ENCODE measurements around the gene CREB5. TPM values are rescaled to one million over a fixed set of nuclear protein-coding genes. Genes with fewer than 3 reads are reported as not detected.

The CREB5 gene
- polyA plus RNA-seq, 1 donor = 12.9 TPM

GRCh38 chr7:28643584-28644340 lies 231.4 kb downstream of the CREB5 start:
- H3K4me3 ChIP-seq (ENCODE audit: low read length) = no peak overlapping the region
- no peak for DNase-seq
- H3K27ac ChIP-seq (ENCODE audit: low read length) = no peak overlapping the region
- H3K36me3 ChIP-seq (ENCODE audit: control insufficient read depth, insufficient read depth, low read length) = no peaks in the 10 kb centered on the region
- peaks cover 2% of the 10 kb centered on the region for H3K27me3 ChIP-seq (ENCODE audit: control insufficient read depth, insufficient read depth, low read length)
- no CpG with 5 or more reads among the region's 3 CpGs for WGBS (ENCODE audit: insufficient coverage, low lambda C conversion rate)
- H3K9me3 ChIP-seq (ENCODE audit: control insufficient read depth, low read depth, low read length) = no peaks in the 10 kb centered on the region
- H3K4me1 ChIP-seq (ENCODE audit: control insufficient read depth, insufficient read depth, low read length) = no peaks in the 10 kb centered on the region

GRCh38 chr7:28645866-28646265 lies 233.5 kb downstream of the CREB5 start:
- peaks cover 5% of the 10 kb centered on the region for H3K27me3 ChIP-seq (ENCODE audit: control insufficient read depth, insufficient read depth, low read length)
- H3K27ac ChIP-seq (ENCODE audit: low read length) = no peak overlapping the region
- 88% methylated on average over 1 of the region's 1 CpG for WGBS (ENCODE audit: insufficient coverage, low lambda C conversion rate)
- no peaks in the 10 kb centered on the region for H3K9me3 ChIP-seq (ENCODE audit: control insufficient read depth, low read depth, low read length)
- H3K4me1 ChIP-seq (ENCODE audit: control insufficient read depth, insufficient read depth, low read length) = no peaks in the 10 kb centered on the region
- no peaks in the 10 kb centered on the region for H3K36me3 ChIP-seq (ENCODE audit: control insufficient read depth, insufficient read depth, low read length)
- DNase-seq = no peak
- no peak overlapping the region for H3K4me3 ChIP-seq (ENCODE audit: low read length)

GRCh38 chr7:28646376-28647075 lies 234.2 kb downstream of the CREB5 start:
- no peak overlapping the region for H3K27ac ChIP-seq (ENCODE audit: low read length)
- peaks cover 3% of the 10 kb centered on the region for H3K27me3 ChIP-seq (ENCODE audit: control insufficient read depth, insufficient read depth, low read length)
- H3K4me3 ChIP-seq (ENCODE audit: low read length) = no peak overlapping the region
- H3K36me3 ChIP-seq (ENCODE audit: control insufficient read depth, insufficient read depth, low read length) = no peaks in the 10 kb centered on the region
- H3K4me1 ChIP-seq (ENCODE audit: control insufficient read depth, insufficient read depth, low read length) = no peaks in the 10 kb centered on the region
- 56% methylated on average over 3 of the region's 3 CpGs for WGBS (ENCODE audit: insufficient coverage, low lambda C conversion rate)
- no peaks in the 10 kb centered on the region for H3K9me3 ChIP-seq (ENCODE audit: control insufficient read depth, low read depth, low read length)
- DNase-seq = no peak

GRCh38 chr7:28647076-28647421 lies 234.7 kb downstream of the CREB5 start:
- Histone ChIP-seq H3K27ac (ENCODE audit: low read length) (no peak overlapping the region), H3K9me3 (ENCODE audit: control insufficient read depth, low read depth, low read length) (no peaks in the 10 kb centered on the region), H3K27me3 (ENCODE audit: control insufficient read depth, insufficient read depth, low read length) (peaks cover 3% of the 10 kb centered on the region), H3K36me3 (ENCODE audit: control insufficient read depth, insufficient read depth, low read length) (no peaks in the 10 kb centered on the region), H3K4me1 (ENCODE audit: control insufficient read depth, insufficient read depth, low read length) (no peaks in the 10 kb centered on the region), H3K4me3 (ENCODE audit: low read length) (no peak overlapping the region)
- DNase-seq = no peak
- WGBS (ENCODE audit: insufficient coverage, low lambda C conversion rate) = no CpG with 5 or more reads among the region's 4 CpGs

- WGBS (ENCODE audit: insufficient coverage, low lambda C conversion rate) = no CpG with 5 or more reads among the region's 1 CpG
- H3K4me1 ChIP-seq (ENCODE audit: control insufficient read depth, insufficient read depth, low read length) = no peaks in the 10 kb centered on the region
- H3K36me3 ChIP-seq (ENCODE audit: control insufficient read depth, insufficient read depth, low read length) = no peaks in the 10 kb centered on the region
- no peak overlapping the region for H3K27ac ChIP-seq (ENCODE audit: low read length)
- H3K27me3 ChIP-seq (ENCODE audit: control insufficient read depth, insufficient read depth, low read length) = peaks cover 5% of the 10 kb centered on the region
- no peak for DNase-seq
- H3K9me3 ChIP-seq (ENCODE audit: control insufficient read depth, low read depth, low read length) = no peaks in the 10 kb centered on the region
- H3K4me3 ChIP-seq (ENCODE audit: low read length) = no peak overlapping the region
These were observed 236.9 kb downstream of the CREB5 start for GRCh38 chr7:28649189-28649588.

- H3K4me3 ChIP-seq (ENCODE audit: low read length) = no peak overlapping the region
- H3K36me3 ChIP-seq (ENCODE audit: control insufficient read depth, insufficient read depth, low read length) = no peaks in the 10 kb centered on the region
- no peak overlapping the region for H3K27ac ChIP-seq (ENCODE audit: low read length)
- WGBS (ENCODE audit: insufficient coverage, low lambda C conversion rate) = no CpG with 5 or more reads among the region's 2 CpGs
- peaks cover 5% of the 10 kb centered on the region for H3K27me3 ChIP-seq (ENCODE audit: control insufficient read depth, insufficient read depth, low read length)
- H3K9me3 ChIP-seq (ENCODE audit: control insufficient read depth, low read depth, low read length) = no peaks in the 10 kb centered on the region
- H3K4me1 ChIP-seq (ENCODE audit: control insufficient read depth, insufficient read depth, low read length) = no peaks in the 10 kb centered on the region
- no peak for DNase-seq
These were observed 237.5 kb downstream of the CREB5 start for GRCh38 chr7:28649811-28650210.

- peaks cover 3% of the 10 kb centered on the region for H3K27me3 ChIP-seq (ENCODE audit: control insufficient read depth, insufficient read depth, low read length)
- H3K9me3 ChIP-seq (ENCODE audit: control insufficient read depth, low read depth, low read length) = no peaks in the 10 kb centered on the region
- no peaks in the 10 kb centered on the region for H3K4me1 ChIP-seq (ENCODE audit: control insufficient read depth, insufficient read depth, low read length)
- WGBS (ENCODE audit: insufficient coverage, low lambda C conversion rate) = no CpG with 5 or more reads among the region's 6 CpGs
- no peak overlapping the region for H3K27ac ChIP-seq (ENCODE audit: low read length)
- no peaks in the 10 kb centered on the region for H3K36me3 ChIP-seq (ENCODE audit: control insufficient read depth, insufficient read depth, low read length)
- DNase-seq = no peak
- no peak overlapping the region for H3K4me3 ChIP-seq (ENCODE audit: low read length)
These were observed 241.8 kb downstream of the CREB5 start for GRCh38 chr7:28654110-28654509.

- H3K4me1 ChIP-seq (ENCODE audit: control insufficient read depth, insufficient read depth, low read length) = no peaks in the 10 kb centered on the region
- no peak overlapping the region for H3K4me3 ChIP-seq (ENCODE audit: low read length)
- DNase-seq = no peak
- no peaks in the 10 kb centered on the region for H3K36me3 ChIP-seq (ENCODE audit: control insufficient read depth, insufficient read depth, low read length)
- H3K9me3 ChIP-seq (ENCODE audit: control insufficient read depth, low read depth, low read length) = peaks cover 11% of the 10 kb centered on the region
- no peak overlapping the region for H3K27ac ChIP-seq (ENCODE audit: low read length)
- peaks cover 5% of the 10 kb centered on the region for H3K27me3 ChIP-seq (ENCODE audit: control insufficient read depth, insufficient read depth, low read length)
- WGBS (ENCODE audit: insufficient coverage, low lambda C conversion rate) = 83% methylated on average over 1 of the region's 1 CpG
These were observed 244.2 kb downstream of the CREB5 start for GRCh38 chr7:28656529-28656928.

GRCh38 chr7:28658381-28658780 lies 246.1 kb downstream of the CREB5 start:
- WGBS (ENCODE audit: insufficient coverage, low lambda C conversion rate) = no CpG with 5 or more reads among the region's 5 CpGs

GRCh38 chr7:28660132-28660531 lies 247.8 kb downstream of the CREB5 start:
- Histone ChIP-seq H3K36me3 (ENCODE audit: control insufficient read depth, insufficient read depth, low read length) (no peaks in the 10 kb centered on the region), H3K4me3 (ENCODE audit: low read length) (no peak overlapping the region), H3K27me3 (ENCODE audit: control insufficient read depth, insufficient read depth, low read length) (peaks cover 8% of the 10 kb centered on the region), H3K4me1 (ENCODE audit: control insufficient read depth, insufficient read depth, low read length) (no peaks in the 10 kb centered on the region), H3K27ac (ENCODE audit: low read length) (no peak overlapping the region), H3K9me3 (ENCODE audit: control insufficient read depth, low read depth, low read length) (peaks cover 11% of the 10 kb centered on the region)
- WGBS (ENCODE audit: insufficient coverage, low lambda C conversion rate) = no CpG with 5 or more reads among the region's 2 CpGs
- no peak for DNase-seq

More at GRCh38 chr7:28658381-28658780, 246.1 kb downstream of the CREB5 start:
- peaks cover 5% of the 10 kb centered on the region for H3K27me3 ChIP-seq (ENCODE audit: control insufficient read depth, insufficient read depth, low read length)
- no peaks in the 10 kb centered on the region for H3K36me3 ChIP-seq (ENCODE audit: control insufficient read depth, insufficient read depth, low read length)
- no peak overlapping the region for H3K4me3 ChIP-seq (ENCODE audit: low read length)
- no peak overlapping the region for H3K27ac ChIP-seq (ENCODE audit: low read length)
- no peak for DNase-seq
- no peaks in the 10 kb centered on the region for H3K4me1 ChIP-seq (ENCODE audit: control insufficient read depth, insufficient read depth, low read length)
- peaks cover 11% of the 10 kb centered on the region for H3K9me3 ChIP-seq (ENCODE audit: control insufficient read depth, low read depth, low read length)

Data from large intestine (tissue), 3 donors.